Raji (cell line): ENCODE measurements around the gene TNFRSF6B.

Experiments
- POLR2A ChIP-seq: IDR thresholded peaks from 2 replicates; pipeline ENCODE4 v1.6.1; 2011; ENCODE audit warnings: low read depth, low read length, control low read depth; ENCODE audit not compliant: insufficient read depth

The TNFRSF6B gene

DNA sequence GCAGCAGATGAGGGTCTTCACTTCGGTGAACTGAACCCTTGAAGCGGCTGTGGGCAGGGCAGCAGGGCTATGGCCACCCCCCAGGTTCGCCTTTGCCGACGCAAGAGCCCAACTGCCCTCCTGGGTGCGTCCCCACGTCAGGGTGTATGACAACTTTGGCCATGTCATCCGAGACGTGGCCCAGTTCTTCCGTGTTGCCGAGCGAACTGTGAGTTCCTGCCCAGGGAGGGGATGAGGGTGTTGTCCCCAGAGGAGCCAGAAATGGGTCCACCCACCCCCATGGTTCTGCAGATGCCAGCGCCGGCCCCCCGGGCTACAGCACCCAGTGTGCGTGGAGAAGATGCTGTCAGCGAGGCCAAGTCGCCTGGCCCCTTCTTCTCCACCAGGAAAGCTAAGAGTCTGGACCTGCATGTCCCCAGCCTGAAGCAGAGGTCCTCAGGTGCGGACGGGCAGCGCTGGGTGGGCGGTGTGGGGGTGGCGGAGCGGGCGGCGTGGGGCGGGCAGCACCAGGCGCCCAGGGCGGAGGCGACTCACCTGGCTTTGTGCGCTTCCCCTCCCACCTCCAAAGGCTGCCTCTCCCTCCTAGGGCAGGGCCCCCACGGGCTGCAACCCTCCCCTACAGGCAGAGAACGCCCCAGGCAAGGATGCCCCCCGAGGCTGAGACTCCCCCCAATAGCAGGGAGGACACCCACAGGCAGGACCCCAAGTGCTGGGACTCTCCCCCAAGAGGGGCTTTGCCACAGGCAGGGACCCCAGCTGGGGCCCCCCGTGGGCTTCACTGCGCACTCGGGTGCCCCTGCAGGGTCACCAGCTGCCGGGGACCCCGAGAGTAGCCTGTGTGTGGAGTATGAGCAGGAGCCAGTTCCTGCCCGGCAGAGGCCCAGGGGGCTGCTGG lies 6.2 kb upstream of the TNFRSF6B start:
- TF ChIP-seq POLR2A = no peak

DNA sequence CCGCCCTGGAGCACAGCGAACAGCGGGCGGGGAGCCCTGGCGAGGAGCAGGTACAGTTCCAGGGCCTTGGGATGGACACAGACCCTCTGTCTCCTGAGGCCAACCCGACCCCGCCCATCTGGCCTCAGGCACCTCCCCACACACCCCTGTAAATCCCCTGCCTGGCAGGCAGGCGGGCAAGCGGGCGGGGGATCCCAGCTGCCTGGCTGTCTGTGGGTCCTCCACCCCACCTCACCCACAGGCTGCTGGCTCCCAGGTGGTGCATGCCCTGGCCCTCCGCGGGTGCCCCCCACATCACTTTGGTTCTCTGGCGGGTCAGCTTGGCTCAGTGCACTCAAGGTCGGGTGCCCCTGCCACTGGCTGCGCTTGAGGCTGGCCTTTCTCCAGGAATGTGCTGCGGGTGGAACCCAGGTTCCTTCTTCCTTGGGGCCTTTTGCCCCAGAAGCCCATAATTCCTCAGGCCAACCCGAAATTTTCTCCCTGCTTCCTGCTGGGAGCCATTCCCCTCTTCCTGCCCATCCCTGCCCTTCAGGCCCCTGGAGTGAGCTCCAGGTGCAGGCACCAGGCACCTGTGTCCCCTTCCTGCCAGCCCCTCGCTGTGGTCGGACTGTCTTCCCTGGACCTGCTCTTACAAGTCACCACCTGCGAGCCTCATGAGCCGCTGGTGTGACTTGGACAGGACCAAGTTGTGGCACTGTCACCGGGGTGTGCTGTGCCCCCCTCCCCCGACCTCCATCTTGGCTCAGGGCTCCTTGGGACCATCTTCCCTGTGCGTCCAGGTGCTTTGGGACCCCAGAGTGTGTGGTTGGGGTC lies 5.3 kb upstream of the TNFRSF6B start:
- TF ChIP-seq POLR2A = no peak

- no peak for TF ChIP-seq POLR2A
These were observed 4.6 kb upstream of the TNFRSF6B start for GRCh38 chr20:63691711-63692435.

- no peak for TF ChIP-seq POLR2A
These were observed 3.9 kb upstream of the TNFRSF6B start for GRCh38 chr20:63692436-63693082.

DNA sequence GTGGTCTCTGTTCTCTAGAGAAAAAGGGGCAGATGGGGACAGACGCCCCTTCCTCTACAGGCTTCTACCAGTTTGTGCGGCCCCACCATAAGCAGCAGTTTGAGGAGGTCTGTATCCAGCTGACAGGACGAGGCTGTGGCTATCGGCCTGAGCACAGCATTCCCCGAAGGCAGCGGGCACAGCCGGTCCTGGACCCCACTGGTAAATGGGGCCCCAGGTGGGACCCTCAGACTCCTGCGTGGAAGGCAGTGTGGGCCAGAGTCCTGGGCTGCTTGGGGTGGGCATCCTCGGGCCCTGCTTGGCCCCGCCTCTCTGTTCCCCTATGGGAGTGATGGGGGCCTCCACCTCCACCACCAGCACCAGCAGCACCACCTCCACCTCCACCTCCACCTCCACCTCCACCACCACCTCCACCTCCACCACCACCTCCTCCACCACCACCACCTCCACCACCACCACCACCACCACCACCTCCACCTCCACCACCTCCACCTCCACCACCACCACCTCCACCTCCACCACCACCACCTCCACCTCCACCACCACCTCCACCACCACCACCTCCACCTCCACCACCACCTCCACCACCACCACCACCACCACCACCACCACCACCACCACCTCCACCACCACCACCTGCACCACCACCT lies 3.2 kb upstream of the TNFRSF6B start:
- TF ChIP-seq POLR2A = no peak

- TF ChIP-seq POLR2A = no peak
These were observed 2.5 kb upstream of the TNFRSF6B start for GRCh38 chr20:63693733-63694583.

GRCh38 chr20:63694584-63695423 lies 1.6 kb upstream of the TNFRSF6B start:
- no peak for TF ChIP-seq POLR2A

GRCh38 chr20:63695424-63696305 lies 787 bp upstream of the TNFRSF6B start:
- 0 out of 2 replicates have a peak, but pooled peaks have one; percentile 29 for TF ChIP-seq POLR2A

DNA sequence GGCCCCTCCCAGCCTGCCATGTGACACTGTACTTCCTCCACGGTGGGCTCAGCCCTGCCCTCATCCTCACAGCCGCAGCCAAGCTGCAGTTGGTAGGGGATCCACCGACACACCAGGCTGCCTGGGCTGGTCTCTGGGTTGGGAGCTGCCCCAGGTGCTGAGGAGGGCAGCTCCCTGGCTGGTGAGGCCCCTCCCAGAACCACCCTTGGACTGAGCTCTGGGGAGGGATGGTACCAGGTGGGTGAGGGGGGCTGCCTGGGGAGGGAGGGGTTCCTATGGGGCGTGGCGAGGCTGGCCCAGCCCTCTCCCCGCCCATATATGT lies 185 bp upstream of the TNFRSF6B start:
- TF ChIP-seq POLR2A = no peak

DNA sequence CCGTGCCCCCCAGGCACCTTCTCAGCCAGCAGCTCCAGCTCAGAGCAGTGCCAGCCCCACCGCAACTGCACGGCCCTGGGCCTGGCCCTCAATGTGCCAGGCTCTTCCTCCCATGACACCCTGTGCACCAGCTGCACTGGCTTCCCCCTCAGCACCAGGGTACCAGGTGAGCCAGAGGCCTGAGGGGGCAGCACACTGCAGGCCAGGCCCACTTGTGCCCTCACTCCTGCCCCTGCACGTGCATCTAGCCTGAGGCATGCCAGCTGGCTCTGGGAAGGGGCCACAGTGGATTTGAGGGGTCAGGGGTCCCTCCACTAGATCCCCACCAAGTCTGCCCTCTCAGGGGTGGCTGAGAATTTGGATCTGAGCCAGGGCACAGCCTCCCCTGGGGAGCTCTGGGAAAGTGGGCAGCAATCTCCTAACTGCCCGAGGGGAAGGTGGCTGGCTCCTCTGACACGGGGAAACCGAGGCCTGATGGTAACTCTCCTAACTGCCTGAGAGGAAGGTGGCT lies 960 bp downstream of the TNFRSF6B start:
- TF ChIP-seq POLR2A = peak; percentile 42; the same call in 1 of the 2 replicates

GRCh38 chr20:63697868-63698545 lies 1.6 kb downstream of the TNFRSF6B start:
- TF ChIP-seq POLR2A = peak; percentile 25; the same call in 1 of the 2 replicates
